ENCODE data around the gene DLK1. TPM values are rescaled to one million over a fixed set of nuclear protein-coding genes. Genes with fewer than 3 reads are reported as not detected.

The DLK1 gene
- total RNA-seq, 1 donor = 0.27 TPM

GRCh38 chr14:100787659-100788058, 61.0 kb downstream of the DLK1 start:
- no peak for DNase-seq (ENCODE audit: low read depth in 2 of 3, low spot score in 2 of 3)

Other genes with a start within 250 kb of the DLK1 start
- 0.81 TPM for gene BEGAIN, start 139.5 kb upstream of the DLK1 start, total RNA-seq
- 22.4 TPM for gene MEG3, start 99.2 kb downstream of the DLK1 start, total RNA-seq
- not detected for gene RTL1, start 176.8 kb downstream of the DLK1 start, total RNA-seq

Data from hematopoietic multipotent progenitor cell (in vitro differentiated cells).